BJ (cell line): ENCODE data around the gene NPIPB8. TPM values are rescaled to one million over a fixed set of nuclear protein-coding genes. Genes with fewer than 3 reads are reported as not detected.

Experiments used
- polyA plus RNA-seq: library from polyadenylated mRNA; depleted of rRNA; stranded (reverse); fragments of >200 nt; gene quantifications from 2 replicates; pipeline ENCODE4 v1.2.3, GENCODE V29; 2011; rRNA removed

NPIPB8 gene
- polyA plus RNA-seq, 1 experiment, result not detected

Other genes starting within 250 kb of the NPIPB8 start
- gene EIF3CL, start 234.2 kb upstream of the NPIPB8 start, polyA plus RNA-seq, result 150 and 287 TPM in 2 replicates
- gene NPIPB7, start 165.7 kb upstream of the NPIPB8 start, polyA plus RNA-seq, result not detected in 2 replicates
- gene CLN3, start 146.0 kb upstream of the NPIPB8 start, polyA plus RNA-seq, result 20.6 and 25.2 TPM in 2 replicates
- 0.02 TPM in 1 of 2 replicates, not detected in the other for gene APOBR, start 143.4 kb upstream of the NPIPB8 start, polyA plus RNA-seq
- gene IL27, start 131.2 kb upstream of the NPIPB8 start, polyA plus RNA-seq, result not detected in 2 replicates
- gene NUPR1, start 99.1 kb upstream of the NPIPB8 start, polyA plus RNA-seq, result 31.4 and 88.9 TPM in 2 replicates
- gene SGF29, start 84.1 kb upstream of the NPIPB8 start, polyA plus RNA-seq, result 2.4 and 2.5 TPM in 2 replicates
- not detected in 2 replicates for gene SULT1A2, start 41.0 kb upstream of the NPIPB8 start, polyA plus RNA-seq
- 0.12 and 0.13 TPM in 2 replicates for gene SULT1A1, start 28.0 kb upstream of the NPIPB8 start, polyA plus RNA-seq
- gene EIF3C, start 73.4 kb downstream of the NPIPB8 start, polyA plus RNA-seq, result 349 and 418 TPM in 2 replicates
- 0.16 and 0.20 TPM in 2 replicates for gene NPIPB9, start 113.7 kb downstream of the NPIPB8 start, polyA plus RNA-seq
- gene ATXN2L, start 184.9 kb downstream of the NPIPB8 start, polyA plus RNA-seq, result 17.8 and 19.9 TPM in 2 replicates
- 77.2 and 118 TPM in 2 replicates for gene TUFM, start 208.3 kb downstream of the NPIPB8 start, polyA plus RNA-seq
- gene SH2B1, start 225.8 kb downstream of the NPIPB8 start, polyA plus RNA-seq, result 14.6 and 24.7 TPM in 2 replicates
- gene ATP2A1, start 240.4 kb downstream of the NPIPB8 start, polyA plus RNA-seq, result 0.38 and 0.44 TPM in 2 replicates